H9 (cell line): ENCODE results near the gene ANO6. TPM values are rescaled to one million over a fixed set of nuclear protein-coding genes. Genes with fewer than 3 reads are reported as not detected.

Experiments used
- DNase-seq: peaks from one replicate; pipeline ENCODE4 v3.0.0-alpha.2; 2017
- H2AFZ ChIP-seq: one replicate; pipeline ENCODE4 v1.6.1; 2013; ENCODE audit warnings: mild to moderate bottlenecking, low read length, control low read depth, moderate library complexity
- H2AK5ac ChIP-seq: 2 replicates; pipeline ENCODE4 v1.6.1; 2013; ENCODE audit warnings: low read length, control low read depth, mixed read lengths; ENCODE audit not compliant: insufficient read length
- H2BK120ac ChIP-seq: one replicate; pipeline ENCODE4 v1.6.1; 2013; ENCODE audit warnings: low read depth, mild to moderate bottlenecking, low read length, control low read depth, inconsistent platforms; ENCODE audit not compliant: poor library complexity, severe bottlenecking
- H2BK12ac ChIP-seq: 2 replicates; pipeline ENCODE4 v1.6.1; 2013; ENCODE audit warnings: low read length, control low read depth, mixed read lengths, low read depth; ENCODE audit not compliant: insufficient read length
- H2BK15ac ChIP-seq: 2 replicates; pipeline ENCODE4 v1.6.1; 2013; ENCODE audit warnings: low read depth, low read length, control low read depth
- H2BK20ac ChIP-seq: one replicate; pipeline ENCODE4 v1.6.1; 2013; ENCODE audit warnings: low read depth, mild to moderate bottlenecking, low read length, control low read depth, inconsistent platforms; ENCODE audit not compliant: poor library complexity, severe bottlenecking
- H2BK5ac ChIP-seq: 2 replicates; pipeline ENCODE4 v1.6.1; 2013; ENCODE audit warnings: low read length, control low read depth, mixed read lengths; ENCODE audit not compliant: insufficient read length
- H3K14ac ChIP-seq: 2 replicates; pipeline ENCODE4 v1.6.1; 2013; ENCODE audit warnings: low read length, control low read depth; ENCODE audit not compliant: insufficient read depth
- H3K18ac ChIP-seq: 2 replicates; pipeline ENCODE4 v1.6.1; 2013; ENCODE audit warnings: low read depth, mild to moderate bottlenecking, mixed read lengths, low read length, control low read depth; ENCODE audit not compliant: insufficient read length
- H3K23ac ChIP-seq: 2 replicates; pipeline ENCODE4 v1.6.1; 2013; ENCODE audit warnings: low read length, control low read depth, mixed read lengths, low read depth; ENCODE audit not compliant: insufficient read length
- H3K23me2 ChIP-seq: 2 replicates; pipeline ENCODE4 v1.6.1; 2013; ENCODE audit warnings: low read depth, mild to moderate bottlenecking, mixed read lengths, low read length, control low read depth; ENCODE audit not compliant: insufficient read length, poor library complexity, severe bottlenecking
- H3K27ac ChIP-seq: 2 replicates; pipeline ENCODE4 v1.5.1; 2013; ENCODE audit warnings: low read length, control low read depth, mixed read lengths, low read depth; ENCODE audit not compliant: insufficient read length
- H3K27me3 ChIP-seq: 2 replicates; pipeline ENCODE4 v1.6.1; 2013; ENCODE audit warnings: low read length, control low read depth, inconsistent platforms; ENCODE audit not compliant: insufficient read depth
- H3K4ac ChIP-seq: 2 replicates; pipeline ENCODE4 v1.6.1; 2013; ENCODE audit warnings: low read depth, mild to moderate bottlenecking, control low read depth, inconsistent platforms, low read length, moderate library complexity
- H3K4me1 ChIP-seq: 2 replicates; pipeline ENCODE4 v1.6.1; 2013; ENCODE audit warnings: low read length, control low read depth, inconsistent platforms; ENCODE audit not compliant: insufficient read depth
- H3K4me2 ChIP-seq: 2 replicates; pipeline ENCODE4 v1.6.1; 2013; ENCODE audit warnings: low read length, control low read depth, mixed read lengths; ENCODE audit not compliant: insufficient read length, insufficient read depth
- H3K56ac ChIP-seq: 2 replicates; pipeline ENCODE4 v1.6.1; 2013; ENCODE audit warnings: low read depth, mild to moderate bottlenecking, mixed read lengths, low read length, control low read depth; ENCODE audit not compliant: insufficient read length
- H3K79me1 ChIP-seq: 2 replicates; pipeline ENCODE4 v1.6.1; 2013; ENCODE audit warnings: low read depth, mild to moderate bottlenecking, moderate library complexity, low read length, control low read depth, inconsistent platforms; ENCODE audit not compliant: insufficient read depth, poor library complexity, severe bottlenecking
- H3K79me2 ChIP-seq: 2 replicates; pipeline ENCODE4 v1.6.1; 2013; ENCODE audit warnings: low read length, control low read depth, inconsistent platforms; ENCODE audit not compliant: insufficient read depth
- H3K9ac ChIP-seq: 2 replicates; pipeline ENCODE4 v1.6.1; 2013; ENCODE audit warnings: low read length, control low read depth, mixed read lengths; ENCODE audit not compliant: insufficient read length; ENCODE audit errors: extremely low read depth
- H3K9me3 ChIP-seq: one replicate; pipeline ENCODE4 v1.6.1; 2013; ENCODE audit warnings: low read depth, low read length, inconsistent platforms; ENCODE audit not compliant: control insufficient read depth
- H3T11ph ChIP-seq: one replicate; pipeline ENCODE4 v1.6.1; 2013; ENCODE audit warnings: mild to moderate bottlenecking, low read length, control low read depth, inconsistent platforms
- H4K20me1 ChIP-seq: one replicate; pipeline ENCODE4 v1.6.1; 2013; ENCODE audit not compliant: control insufficient read depth, insufficient read length, insufficient read depth
- H4K5ac ChIP-seq: 2 replicates; pipeline ENCODE4 v1.6.1; 2013; ENCODE audit warnings: low read depth, mild to moderate bottlenecking, mixed read lengths, low read length, control low read depth; ENCODE audit not compliant: insufficient read length
- H4K8ac ChIP-seq: replicated peaks from 2 replicates; pipeline ENCODE4 v1.6.1; 2013; ENCODE audit warnings: low read length, control low read depth, mixed read lengths, low read depth; ENCODE audit not compliant: insufficient read length
- H4K91ac ChIP-seq: 2 replicates; pipeline ENCODE4 v1.6.1; 2013; ENCODE audit warnings: low read depth, mild to moderate bottlenecking, moderate library complexity, mixed read lengths, low read length, control low read depth; ENCODE audit not compliant: insufficient read length
- H3K27ac Mint-ChIP-seq, 3 experiments: 2 replicates in 2 of 3; 3 replicates in 1 of 3; pipeline ENCODE4 v1.8.0; 2020 to 2021; ENCODE audit warnings: mixed read lengths in 3 of 3, mild to moderate bottlenecking in 1 of 3, moderate library complexity in 1 of 3
- H3K27me3 Mint-ChIP-seq: 2 replicates; pipeline ENCODE4 v1.8.0; 2021; ENCODE audit warnings: low read depth, mild to moderate bottlenecking, moderate library complexity, mixed read lengths
- H3K36me3 Mint-ChIP-seq, 3 experiments: 2 replicates in 2 of 3; 3 replicates in 1 of 3; pipeline ENCODE4 v1.8.0; 2020 to 2021; ENCODE audit warnings: low read depth in 3 of 3, mixed read lengths in 3 of 3; ENCODE audit not compliant: insufficient read depth in 1 of 3
- H3K4me1 Mint-ChIP-seq, 2 experiments: 2 replicates each; pipeline ENCODE4 v1.8.0; 2020; ENCODE audit warnings: mixed read lengths in 2 of 2
- H3K4me3 Mint-ChIP-seq, 2 experiments: 2 replicates in 1 of 2; 3 replicates in 1 of 2; pipeline ENCODE4 v1.8.0; 2020 to 2021; ENCODE audit warnings: mild to moderate bottlenecking in 2 of 2, mixed read lengths in 2 of 2, moderate library complexity in 1 of 2
- H3K9me3 Mint-ChIP-seq, 2 experiments: 2 replicates in 1 of 2; 3 replicates in 1 of 2; pipeline ENCODE4 v1.8.0; 2020; ENCODE audit warnings: mild to moderate bottlenecking in 2 of 2, mixed read lengths in 2 of 2, moderate library complexity in 1 of 2
- CTCF ChIP-seq: fragments of 200-600 bp; sonication (generic); conservative IDR thresholded peaks from 3 replicates; pipeline ENCODE4 v1.8.0; 2021; ENCODE audit warnings: antibody characterized with exemption, mild to moderate bottlenecking
- total RNA-seq: library from RNA; stranded (reverse); gene quantifications from 2 replicates; pipeline ENCODE4 v1.2.1, GENCODE V29; 2021

Gene ANO6
- total RNA-seq, 1 experiment from 2014 or later: 24.3 TPM

DNA sequence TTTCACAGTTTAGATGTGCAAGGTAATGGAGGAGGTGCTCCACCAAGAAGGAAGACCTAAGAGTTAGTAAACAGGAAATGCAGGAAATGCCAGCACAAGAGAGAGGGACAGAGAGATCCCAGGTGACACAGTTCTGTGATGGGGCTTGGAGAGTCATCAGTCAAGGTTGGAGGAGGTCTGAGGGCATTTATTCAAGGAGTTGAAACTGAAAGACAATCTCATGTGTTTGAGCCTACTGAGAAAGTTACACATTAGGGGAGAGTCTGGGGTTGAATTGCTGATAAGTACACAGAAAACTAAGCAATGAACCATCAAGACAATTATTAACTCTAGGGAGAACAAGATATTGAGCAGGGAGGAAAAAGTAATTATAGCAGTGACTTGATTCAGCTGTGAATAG, 138.5 kb downstream of the ANO6 start:
- Histone ChIP-seq H3K14ac (no peak overlapping the region), H3K23me2 (no peaks in the 10 kb centered on the region), H2AK5ac (no peak overlapping the region), H2BK5ac (no peak overlapping the region), H4K5ac (no peak overlapping the region), H3K9ac (no peak overlapping the region), H2BK15ac (no peak overlapping the region), H3K27me3 (no peaks in the 10 kb centered on the region), H3K79me1 (no peaks in the 10 kb centered on the region), H2BK20ac (no peak overlapping the region), H3K27ac (no peak overlapping the region), H3K4me1 (peaks cover 6% of the 10 kb centered on the region), H4K20me1 (no peaks in the 10 kb centered on the region), H3K4ac (no peak overlapping the region), H2BK12ac (no peak overlapping the region), H3K23ac (no peak overlapping the region), H3K56ac (no peak overlapping the region), H3K18ac (no peak overlapping the region), H4K8ac (no peak overlapping the region), H3K4me2 (no peak overlapping the region), H4K91ac (no peak overlapping the region), H3T11ph (no peak overlapping the region), H2AFZ (no peak overlapping the region), H3K9me3 (peaks cover 10% of the 10 kb centered on the region), H3K79me2 (no peaks in the 10 kb centered on the region), H2BK120ac (no peak overlapping the region)
- no peak for DNase-seq
- H3K36me3 Mint-ChIP-seq: peaks cover 29 to 50% (median 34%) of the 10 kb centered on the region in 3 experiments
- H3K9me3 Mint-ChIP-seq: peaks cover 0 to 8% of the 10 kb centered on the region in 2 experiments; a peak in 3 of 5 replicates
- peaks cover 3 to 9% of the 10 kb centered on the region in 2 experiments; a peak in 3 of 4 replicates for H3K4me1 Mint-ChIP-seq
- no peak overlapping the region for H3K4me3 Mint-ChIP-seq
- peak overlapping the region; percentile 1 to 57 (median 4); a peak in 3 of 7 replicates for H3K27ac Mint-ChIP-seq
- TF ChIP-seq CTCF: no peak
- no peaks in the 10 kb centered on the region for H3K27me3 Mint-ChIP-seq
